HFFc6 (cell line): ENCODE measurements around the gene WIZ. TPM values are rescaled to one million over a fixed set of nuclear protein-coding genes. Genes with fewer than 3 reads are reported as not detected.
"Not testable (repeated sequence)": the region's sequence is repeated elsewhere in the genome, so short reads cannot be mapped to it uniquely, and the experiment has no call there.

Source experiments
- DNase-seq: peaks from one replicate; pipeline ENCODE4 v3.0.0-alpha.2; 2018
- H3K27ac Mint-ChIP-seq: 2 replicates; pipeline ENCODE4 v1.8.0; 2020; ENCODE audit warnings: mild to moderate bottlenecking, mixed read lengths
- H3K27me3 Mint-ChIP-seq: 2 replicates; pipeline ENCODE4 v1.8.0; 2021; ENCODE audit warnings: mild to moderate bottlenecking, moderate library complexity, mixed read lengths; ENCODE audit not compliant: insufficient read depth
- H3K36me3 Mint-ChIP-seq: 2 replicates; pipeline ENCODE4 v1.8.0; 2021; ENCODE audit warnings: low read depth, mixed read lengths
- H3K4me1 Mint-ChIP-seq: 2 replicates; pipeline ENCODE4 v1.8.0; 2020; ENCODE audit warnings: low read depth, mixed read lengths
- H3K4me3 Mint-ChIP-seq: 2 replicates; pipeline ENCODE4 v1.8.0; 2020; ENCODE audit warnings: mild to moderate bottlenecking, moderate library complexity, mixed read lengths
- H3K9me3 Mint-ChIP-seq: 2 replicates; pipeline ENCODE4 v1.8.0; 2020; ENCODE audit warnings: mild to moderate bottlenecking, mixed read lengths
- CTCF ChIP-seq: fragments of 200-600 bp; sonication (generic); IDR thresholded peaks from 2 replicates; pipeline ENCODE4 v1.5.0; 2021; ENCODE audit warnings: antibody characterized with exemption, mild to moderate bottlenecking
- total RNA-seq, 6 experiments: library from RNA; stranded (reverse); fragmentation: NEBNext Ultra II Directional; extraction: Animal tissue kit (Norgen Biotek cat#: 25700); gene quantifications; 2 replicates in 1 of 6; 3 replicates in 5 of 6; pipeline ENCODE4 v1.2.3, GENCODE V29; 2021

The WIZ gene
- total RNA-seq, 6 experiments from 2014 or later, result 39.3 to 54.3 (median 43.1) TPM

GRCh38 chr19:15412832-15413231, 36.9 kb downstream of the WIZ start:
- Mint-ChIP-seq H3K4me1 (peaks cover 28% of the 10 kb centered on the region), H3K27me3 (peaks cover 2% of the 10 kb centered on the region; the same call in 1 of the 2 replicates), H3K4me3 (no peak overlapping the region), H3K36me3 (peaks cover 17% of the 10 kb centered on the region), H3K27ac (no peak overlapping the region), H3K9me3 (no peaks in the 10 kb centered on the region)
- no peak for DNase-seq
- no peak for TF ChIP-seq CTCF

- H3K27ac Mint-ChIP-seq, H3K4me3 Mint-ChIP-seq, DNase-seq, H3K36me3 Mint-ChIP-seq, H3K27me3 Mint-ChIP-seq, H3K9me3 Mint-ChIP-seq: not testable (repeated sequence)
- peaks cover 22% of the 10 kb centered on the region for H3K4me1 Mint-ChIP-seq
These were observed 38.4 kb downstream of the WIZ start for GRCh38 chr19:15411351-15411750.

GRCh38 chr19:15404780-15405211, 45.0 kb downstream of the WIZ start:
- H3K9me3 Mint-ChIP-seq, result no peaks in the 10 kb centered on the region
- peaks cover 8% of the 10 kb centered on the region; the same call in 1 of the 2 replicates for H3K36me3 Mint-ChIP-seq
- no peak for TF ChIP-seq CTCF
- peaks cover 23% of the 10 kb centered on the region for H3K4me1 Mint-ChIP-seq
- H3K27me3 Mint-ChIP-seq, result no peaks in the 10 kb centered on the region; the same call in 1 of the 2 replicates
- DNase-seq, result no peak
- no peak overlapping the region for H3K4me3 Mint-ChIP-seq
- peak overlapping the region; percentile 20 for H3K27ac Mint-ChIP-seq

- no peak for DNase-seq
- H3K27ac Mint-ChIP-seq, result peak overlapping the region; percentile 20
These were observed 45.5 kb downstream of the WIZ start for GRCh38 chr19:15404097-15404779.

GRCh38 chr19:15403151-15403531, 46.6 kb downstream of the WIZ start:
- DNase-seq, result no peak
- no peaks in the 10 kb centered on the region for H3K9me3 Mint-ChIP-seq
- no peak overlapping the region for H3K4me3 Mint-ChIP-seq
- H3K27ac Mint-ChIP-seq, result no peak overlapping the region
- H3K4me1 Mint-ChIP-seq, result peaks cover 23% of the 10 kb centered on the region
- H3K36me3 Mint-ChIP-seq, result 0 out of 2 replicates have a peak, but pooled peaks cover 4% of the 10 kb centered on the region
- TF ChIP-seq CTCF, result no peak
- H3K27me3 Mint-ChIP-seq, result no peaks in the 10 kb centered on the region; the same call in 1 of the 2 replicates

More at GRCh38 chr19:15404097-15404779, 45.5 kb downstream of the WIZ start:
- H3K4me3 Mint-ChIP-seq, result no peak overlapping the region
- peaks cover 7% of the 10 kb centered on the region; the same call in 1 of the 2 replicates for H3K36me3 Mint-ChIP-seq
- no peaks in the 10 kb centered on the region; the same call in 1 of the 2 replicates for H3K27me3 Mint-ChIP-seq
- H3K4me1 Mint-ChIP-seq, result peaks cover 23% of the 10 kb centered on the region
- H3K9me3 Mint-ChIP-seq, result no peaks in the 10 kb centered on the region
- no peak for TF ChIP-seq CTCF

GRCh38 chr19:15402411-15403150, 47.2 kb downstream of the WIZ start:
- Mint-ChIP-seq H3K36me3 (peaks cover 9% of the 10 kb centered on the region), H3K27me3 (no peaks in the 10 kb centered on the region; the same call in 1 of the 2 replicates), H3K9me3 (no peaks in the 10 kb centered on the region), H3K27ac (no peak overlapping the region), H3K4me3 (no peak overlapping the region), H3K4me1 (peaks cover 23% of the 10 kb centered on the region)
- DNase-seq, result no peak
- TF ChIP-seq CTCF, result no peak
